Measurements from ENCODE around the gene PTGES3L. TPM values are rescaled to one million over a fixed set of nuclear protein-coding genes. Genes with fewer than 3 reads are reported as not detected.

PTGES3L gene
- total and polyA plus RNA-seq, 2 of the 13 experiments (the other 11 are each of a cell fraction or from before 2014, with no cell fraction given), result 1.2 to 2.9 TPM

DNA sequence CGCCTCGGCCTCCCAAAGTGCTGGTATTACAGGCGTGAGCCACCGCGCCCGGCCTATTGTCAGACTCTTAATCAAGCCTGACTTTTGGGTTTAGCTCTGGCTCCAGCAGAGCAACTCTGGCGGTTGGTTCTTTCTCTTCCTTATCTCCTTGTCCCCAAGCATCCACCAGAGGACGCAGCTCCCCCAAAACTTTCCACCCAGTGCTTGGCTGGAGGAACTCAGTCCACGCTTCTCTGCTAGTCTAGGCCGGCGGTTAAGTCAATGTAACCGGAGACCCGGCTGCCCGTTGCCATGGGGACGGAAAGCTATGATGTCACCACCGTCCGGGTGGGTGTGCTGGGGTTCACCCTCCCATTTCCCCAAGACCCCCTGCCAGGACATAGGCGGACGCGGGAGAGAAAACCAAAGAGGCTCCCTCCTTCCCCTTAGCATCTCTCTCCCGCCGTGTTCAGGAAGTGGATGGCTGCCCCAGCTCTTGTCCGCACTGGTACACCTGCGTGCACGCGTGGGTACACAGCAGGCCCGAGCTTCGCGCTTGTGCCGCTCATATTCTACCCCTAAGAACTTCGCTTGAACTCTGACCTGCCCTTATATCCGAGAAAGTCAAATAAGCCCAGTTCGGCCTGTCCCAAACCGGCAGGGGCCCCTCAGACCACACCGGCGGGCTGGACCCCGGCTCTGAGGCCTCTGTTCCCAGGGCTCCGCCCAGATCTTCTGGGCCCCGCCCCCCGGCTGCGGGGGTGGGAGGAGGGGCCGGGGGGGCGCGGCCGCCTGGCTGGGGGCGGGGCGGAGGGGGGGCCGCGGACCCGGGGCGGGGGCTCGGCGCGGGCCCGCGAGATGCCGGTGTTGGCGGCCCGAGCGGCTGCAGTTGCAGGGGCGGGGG is 44.8 kb upstream of the PTGES3L start, which contains the start of gene RND2 (continued):
- no peak for TF ChIP-seq NKX3-1 (CRISPR knock-in tag; IDR thresholded peaks at IDR 0.05)
- TF ChIP-seq, protein P1, sequence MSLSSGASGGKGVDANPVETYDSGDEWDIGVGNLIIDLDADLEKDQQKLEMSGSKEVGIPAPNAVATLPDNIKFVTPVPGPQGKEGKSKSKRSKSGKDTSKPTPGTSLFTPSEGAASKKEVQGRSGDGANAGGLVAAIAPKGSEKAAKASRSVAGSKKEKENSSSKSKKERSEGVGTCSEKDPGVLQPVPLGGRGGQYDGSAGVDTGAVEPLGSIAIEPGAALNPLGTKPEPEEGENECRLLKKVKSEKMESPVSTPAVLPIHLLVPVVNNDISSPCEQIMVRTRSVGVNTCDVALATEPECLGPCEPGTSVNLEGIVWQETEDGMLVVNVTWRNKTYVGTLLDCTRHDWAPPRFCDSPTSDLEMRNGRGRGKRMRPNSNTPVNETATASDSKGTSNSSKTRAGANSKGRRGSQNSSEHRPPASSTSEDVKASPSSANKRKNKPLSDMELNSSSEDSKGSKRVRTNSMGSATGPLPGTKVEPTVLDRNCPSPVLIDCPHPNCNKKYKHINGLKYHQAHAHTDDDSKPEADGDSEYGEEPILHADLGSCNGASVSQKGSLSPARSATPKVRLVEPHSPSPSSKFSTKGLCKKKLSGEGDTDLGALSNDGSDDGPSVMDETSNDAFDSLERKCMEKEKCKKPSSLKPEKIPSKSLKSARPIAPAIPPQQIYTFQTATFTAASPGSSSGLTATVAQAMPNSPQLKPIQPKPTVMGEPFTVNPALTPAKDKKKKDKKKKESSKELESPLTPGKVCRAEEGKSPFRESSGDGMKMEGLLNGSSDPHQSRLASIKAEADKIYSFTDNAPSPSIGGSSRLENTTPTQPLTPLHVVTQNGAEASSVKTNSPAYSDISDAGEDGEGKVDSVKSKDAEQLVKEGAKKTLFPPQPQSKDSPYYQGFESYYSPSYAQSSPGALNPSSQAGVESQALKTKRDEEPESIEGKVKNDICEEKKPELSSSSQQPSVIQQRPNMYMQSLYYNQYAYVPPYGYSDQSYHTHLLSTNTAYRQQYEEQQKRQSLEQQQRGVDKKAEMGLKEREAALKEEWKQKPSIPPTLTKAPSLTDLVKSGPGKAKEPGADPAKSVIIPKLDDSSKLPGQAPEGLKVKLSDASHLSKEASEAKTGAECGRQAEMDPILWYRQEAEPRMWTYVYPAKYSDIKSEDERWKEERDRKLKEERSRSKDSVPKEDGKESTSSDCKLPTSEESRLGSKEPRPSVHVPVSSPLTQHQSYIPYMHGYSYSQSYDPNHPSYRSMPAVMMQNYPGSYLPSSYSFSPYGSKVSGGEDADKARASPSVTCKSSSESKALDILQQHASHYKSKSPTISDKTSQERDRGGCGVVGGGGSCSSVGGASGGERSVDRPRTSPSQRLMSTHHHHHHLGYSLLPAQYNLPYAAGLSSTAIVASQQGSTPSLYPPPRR (CRISPR knock-in tag; IDR thresholded peaks at IDR 0.05; ENCODE audit: borderline replicate concordance), result peak; percentile 53; the same call in 1 of the 2 replicates
- TF ChIP-seq, protein P2, sequence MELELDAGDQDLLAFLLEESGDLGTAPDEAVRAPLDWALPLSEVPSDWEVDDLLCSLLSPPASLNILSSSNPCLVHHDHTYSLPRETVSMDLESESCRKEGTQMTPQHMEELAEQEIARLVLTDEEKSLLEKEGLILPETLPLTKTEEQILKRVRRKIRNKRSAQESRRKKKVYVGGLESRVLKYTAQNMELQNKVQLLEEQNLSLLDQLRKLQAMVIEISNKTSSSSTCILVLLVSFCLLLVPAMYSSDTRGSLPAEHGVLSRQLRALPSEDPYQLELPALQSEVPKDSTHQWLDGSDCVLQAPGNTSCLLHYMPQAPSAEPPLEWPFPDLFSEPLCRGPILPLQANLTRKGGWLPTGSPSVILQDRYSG (CRISPR knock-in tag; IDR thresholded peaks at IDR 0.05), result no peak
- no peak; the same call in 1 of the 2 replicates for TF ChIP-seq ZSCAN31 (CRISPR knock-in tag; IDR thresholded peaks at IDR 0.05; ENCODE audit: low read depth)
- TF ChIP-seq CC2D1A (CRISPR knock-in tag; IDR thresholded peaks at IDR 0.05), result no peak
- TF ChIP-seq ATRX (CRISPR knock-in tag; IDR thresholded peaks at IDR 0.05; ENCODE audit: borderline replicate concordance), result no peak
- peak; percentile 95 for TF ChIP-seq U2AF2 (IDR thresholded peaks at IDR 0.05; ENCODE audit: low read depth, low read length)
- TF ChIP-seq FOXC1 (CRISPR knock-in tag; IDR thresholded peaks at IDR 0.05; ENCODE audit: borderline replicate concordance), result peak; percentile 76; the same call in 1 of the 2 replicates
- TF ChIP-seq KDM5B (CRISPR knock-in tag; IDR thresholded peaks at IDR 0.05; ENCODE audit: borderline replicate concordance), result peak; percentile 52; the same call in 1 of the 2 replicates
- TF ChIP-seq, protein P3, sequence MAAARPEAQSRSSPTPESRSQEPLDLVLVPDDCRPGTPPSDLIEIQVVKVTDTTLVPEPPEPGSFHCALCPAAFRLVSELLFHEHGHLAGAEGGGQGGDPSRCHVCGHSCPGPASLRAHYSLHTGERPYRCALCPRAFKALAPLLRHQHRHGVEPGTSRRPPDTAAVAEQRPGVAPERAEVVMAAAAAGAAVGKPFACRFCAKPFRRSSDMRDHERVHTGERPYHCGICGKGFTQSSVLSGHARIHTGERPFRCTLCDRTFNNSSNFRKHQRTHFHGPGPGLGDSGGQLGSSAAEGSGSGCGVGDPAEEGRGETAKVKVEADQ (CRISPR knock-in tag; IDR thresholded peaks at IDR 0.05; ENCODE audit: borderline replicate concordance), result no peak
- TF ChIP-seq, protein P4, sequence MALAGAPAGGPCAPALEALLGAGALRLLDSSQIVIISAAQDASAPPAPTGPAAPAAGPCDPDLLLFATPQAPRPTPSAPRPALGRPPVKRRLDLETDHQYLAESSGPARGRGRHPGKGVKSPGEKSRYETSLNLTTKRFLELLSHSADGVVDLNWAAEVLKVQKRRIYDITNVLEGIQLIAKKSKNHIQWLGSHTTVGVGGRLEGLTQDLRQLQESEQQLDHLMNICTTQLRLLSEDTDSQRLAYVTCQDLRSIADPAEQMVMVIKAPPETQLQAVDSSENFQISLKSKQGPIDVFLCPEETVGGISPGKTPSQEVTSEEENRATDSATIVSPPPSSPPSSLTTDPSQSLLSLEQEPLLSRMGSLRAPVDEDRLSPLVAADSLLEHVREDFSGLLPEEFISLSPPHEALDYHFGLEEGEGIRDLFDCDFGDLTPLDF (CRISPR knock-in tag; IDR thresholded peaks at IDR 0.05), result no peak
- no peak for TF ChIP-seq ZSCAN20 (CRISPR knock-in tag; IDR thresholded peaks at IDR 0.05; ENCODE audit: borderline replicate concordance)
- TF ChIP-seq, protein P5, sequence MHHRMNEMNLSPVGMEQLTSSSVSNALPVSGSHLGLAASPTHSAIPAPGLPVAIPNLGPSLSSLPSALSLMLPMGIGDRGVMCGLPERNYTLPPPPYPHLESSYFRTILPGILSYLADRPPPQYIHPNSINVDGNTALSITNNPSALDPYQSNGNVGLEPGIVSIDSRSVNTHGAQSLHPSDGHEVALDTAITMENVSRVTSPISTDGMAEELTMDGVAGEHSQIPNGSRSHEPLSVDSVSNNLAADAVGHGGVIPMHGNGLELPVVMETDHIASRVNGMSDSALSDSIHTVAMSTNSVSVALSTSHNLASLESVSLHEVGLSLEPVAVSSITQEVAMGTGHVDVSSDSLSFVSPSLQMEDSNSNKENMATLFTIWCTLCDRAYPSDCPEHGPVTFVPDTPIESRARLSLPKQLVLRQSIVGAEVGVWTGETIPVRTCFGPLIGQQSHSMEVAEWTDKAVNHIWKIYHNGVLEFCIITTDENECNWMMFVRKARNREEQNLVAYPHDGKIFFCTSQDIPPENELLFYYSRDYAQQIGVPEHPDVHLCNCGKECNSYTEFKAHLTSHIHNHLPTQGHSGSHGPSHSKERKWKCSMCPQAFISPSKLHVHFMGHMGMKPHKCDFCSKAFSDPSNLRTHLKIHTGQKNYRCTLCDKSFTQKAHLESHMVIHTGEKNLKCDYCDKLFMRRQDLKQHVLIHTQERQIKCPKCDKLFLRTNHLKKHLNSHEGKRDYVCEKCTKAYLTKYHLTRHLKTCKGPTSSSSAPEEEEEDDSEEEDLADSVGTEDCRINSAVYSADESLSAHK (CRISPR knock-in tag; IDR thresholded peaks at IDR 0.05; ENCODE audit: borderline replicate concordance), result peak; percentile 87; the same call in 1 of the 2 replicates
- TF ChIP-seq ARNTL (CRISPR knock-in tag; IDR thresholded peaks at IDR 0.05), result no peak
- no peak for TF ChIP-seq CCAR2 (optimal IDR thresholded peaks at IDR 0.05; ENCODE audit: low read depth, low read length)
- TF ChIP-seq PHF8 (CRISPR knock-in tag; IDR thresholded peaks at IDR 0.05), result peak; percentile 61
- no peak for TF ChIP-seq ZNF672 (CRISPR knock-in tag; IDR thresholded peaks at IDR 0.05)
- TF ChIP-seq RFXAP (CRISPR knock-in tag; IDR thresholded peaks at IDR 0.05; ENCODE audit: borderline replicate concordance), result 0 out of 2 replicates have a peak, but pooled peaks have one; percentile 49

All from HepG2 (cell line).